ENCODE data around the gene UTP4.

Gene UTP4

DNA sequence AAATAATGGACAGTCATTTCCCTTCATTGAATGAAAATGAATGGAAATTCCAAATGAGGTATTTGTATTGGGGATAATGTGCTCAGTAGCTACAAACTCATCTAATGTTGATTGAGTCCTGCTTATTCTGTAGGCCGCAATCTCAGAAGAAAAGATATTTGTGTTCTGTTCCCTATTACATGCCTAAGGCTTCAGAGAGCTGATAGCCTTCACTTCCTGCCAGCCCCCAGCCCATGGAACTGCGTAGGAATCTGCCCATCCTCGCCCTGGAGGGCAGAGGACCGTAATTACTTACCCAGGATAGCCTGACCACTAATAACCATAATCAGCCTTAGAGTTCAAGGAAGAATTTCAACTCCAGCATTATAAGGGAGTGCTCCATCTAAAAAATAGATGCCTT lies 36.6 kb downstream of the UTP4 start:
- in situ Hi-C loops (cut with HindIII; ENCODE audit: low sequenced_read_pairs), result loop anchor here (5.0 kb wide), 2 partner anchors 73 to 133 kb away; no protein-coding TSS in a partner anchor

DNA sequence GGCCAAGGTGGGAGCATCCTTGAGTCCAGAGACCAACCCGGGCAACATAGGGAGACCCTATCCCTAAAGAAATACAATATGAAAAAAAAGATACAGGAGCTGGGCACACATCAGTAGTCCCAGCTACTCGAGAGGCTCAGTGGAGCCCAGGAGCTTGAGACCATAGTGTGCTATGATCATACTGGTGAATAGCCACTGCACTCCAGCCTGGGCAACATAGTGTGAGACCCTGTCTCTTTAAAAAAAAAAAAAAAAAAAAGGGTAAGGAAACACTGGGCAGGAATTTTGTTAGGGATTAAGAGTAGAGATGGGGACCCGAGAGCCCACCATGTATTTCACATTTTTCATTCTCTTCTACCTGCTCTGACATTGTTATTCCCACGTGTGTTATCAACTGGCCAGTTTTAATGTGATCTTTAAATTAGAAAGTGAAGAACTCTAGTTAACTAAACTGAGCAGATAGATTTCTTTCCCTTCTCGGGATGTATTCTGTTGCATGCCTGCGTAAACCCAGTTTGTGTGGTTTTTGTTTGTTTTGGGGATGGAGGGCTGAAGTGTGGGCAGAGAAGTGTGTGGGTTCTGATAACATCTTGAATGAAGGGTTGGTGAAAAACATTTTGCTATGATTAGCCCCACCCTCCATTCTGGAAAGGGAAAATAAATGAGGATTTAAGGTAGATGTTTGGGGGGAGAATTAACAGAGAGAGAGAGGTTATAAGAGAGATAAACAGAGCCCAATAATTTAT lies 37.3 kb downstream of the UTP4 start:
- in situ Hi-C loops (cut with HindIII; ENCODE audit: low sequenced_read_pairs), result loop anchor here (5.0 kb wide), 2 partner anchors 73 to 133 kb away; no protein-coding TSS in a partner anchor

DNA sequence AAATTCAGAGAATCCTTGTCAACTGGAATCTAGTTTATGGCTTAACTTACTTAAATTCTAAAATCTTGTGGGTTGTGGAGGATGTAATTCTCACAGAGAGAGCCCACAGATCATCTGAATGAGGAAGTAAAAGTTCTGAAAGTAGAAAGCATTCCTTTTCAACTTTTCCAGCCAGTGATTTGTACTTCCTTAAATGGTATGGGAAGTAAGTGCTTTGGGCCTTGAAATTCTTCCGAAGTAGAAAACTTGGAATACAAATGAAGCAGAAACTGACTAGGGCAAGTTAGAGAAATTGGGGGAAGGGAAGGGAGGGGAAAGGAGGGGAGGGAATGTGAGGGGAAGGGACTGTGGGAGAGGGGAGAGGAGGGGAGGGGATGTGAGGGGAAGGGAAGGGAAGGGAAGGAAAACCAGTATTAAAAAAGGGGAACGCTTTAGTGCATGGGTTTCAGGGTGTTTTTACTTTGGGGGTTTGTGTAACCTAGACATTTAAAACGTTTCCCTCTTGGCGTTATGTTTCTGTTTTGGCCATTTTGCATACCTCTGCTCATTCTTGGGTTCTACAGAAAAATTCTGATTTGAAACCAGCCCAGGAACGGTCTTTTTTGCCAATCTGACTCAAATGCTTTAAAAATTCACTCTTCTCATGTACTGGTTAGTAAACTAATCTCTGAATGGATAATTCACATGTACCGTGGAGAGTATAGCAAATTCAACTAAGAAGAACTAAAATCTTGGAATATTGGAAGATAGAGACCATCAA lies 39.1 kb downstream of the UTP4 start:
- in situ Hi-C loops (cut with HindIII; ENCODE audit: low sequenced_read_pairs), result no loop called here

DNA sequence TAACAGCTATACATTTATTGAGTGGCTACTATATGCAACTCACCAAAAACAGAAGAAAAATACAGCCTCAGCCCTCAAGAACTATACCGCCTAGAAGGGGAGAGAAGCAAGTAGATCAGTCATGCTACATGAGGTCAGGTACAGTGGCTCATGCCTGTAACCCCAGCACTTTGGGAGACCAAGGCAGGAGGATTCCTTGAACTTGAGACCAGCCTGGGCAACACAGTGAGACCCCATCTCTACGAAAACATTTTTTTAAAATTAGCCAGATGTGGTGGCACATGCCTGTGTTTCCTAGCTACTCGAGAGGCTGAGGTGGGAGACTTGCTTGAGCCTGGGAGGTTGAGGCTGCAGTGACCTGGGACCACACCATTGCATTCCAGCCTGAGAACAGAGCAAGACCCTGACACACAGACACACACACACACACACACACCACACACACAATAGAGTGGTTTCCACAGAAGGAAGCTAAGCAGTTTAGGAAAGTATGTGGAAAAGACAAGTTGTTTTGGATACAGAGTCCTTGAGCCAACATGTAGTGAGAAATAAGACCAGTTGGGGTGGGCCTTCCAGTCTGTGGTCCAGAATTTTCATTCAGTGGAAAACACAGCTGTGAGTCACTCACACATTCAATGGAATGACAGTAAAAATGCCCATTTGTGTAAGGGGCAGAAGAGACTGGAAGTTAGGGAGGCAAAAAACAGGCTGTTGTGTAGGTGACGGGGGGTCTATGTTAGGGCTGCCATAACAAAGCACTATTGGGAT lies 43.8 kb downstream of the UTP4 start:
- in situ Hi-C loops (cut with HindIII; ENCODE audit: low sequenced_read_pairs), result no loop called here

DNA sequence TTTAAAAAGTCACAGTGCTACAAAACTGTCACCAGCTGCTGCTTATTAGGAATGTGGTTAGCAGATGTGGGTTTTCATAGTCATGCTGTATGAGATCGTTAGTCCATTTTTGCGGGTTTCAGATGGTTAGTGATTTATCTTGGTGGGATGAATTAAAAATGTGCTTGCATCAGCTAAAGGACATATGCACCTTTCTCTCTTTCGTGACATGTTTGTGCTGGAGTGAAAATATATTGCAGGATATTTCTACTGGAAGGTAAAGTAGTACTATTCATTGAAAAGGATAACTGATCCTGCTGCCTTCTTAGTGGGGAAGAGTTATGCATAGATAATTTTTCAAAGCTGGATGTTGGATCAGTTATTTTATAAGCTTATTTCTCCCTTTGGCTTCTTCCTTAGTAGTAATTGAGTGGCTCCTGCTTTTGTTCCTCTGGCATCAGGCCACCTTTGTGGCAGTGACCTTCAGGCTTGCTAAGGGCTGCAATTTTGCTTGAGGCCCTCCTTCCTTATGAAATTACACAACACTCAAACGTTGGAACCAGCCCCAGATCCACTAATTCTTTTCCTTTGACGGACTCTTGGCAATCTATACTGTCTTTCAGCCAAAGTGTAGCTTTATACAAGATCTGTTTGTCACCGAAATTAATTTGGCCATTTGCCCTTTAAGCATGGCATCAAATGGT lies 47.0 kb downstream of the UTP4 start:
- in situ Hi-C loops (cut with HindIII; ENCODE audit: low sequenced_read_pairs), result no loop called here

DNA sequence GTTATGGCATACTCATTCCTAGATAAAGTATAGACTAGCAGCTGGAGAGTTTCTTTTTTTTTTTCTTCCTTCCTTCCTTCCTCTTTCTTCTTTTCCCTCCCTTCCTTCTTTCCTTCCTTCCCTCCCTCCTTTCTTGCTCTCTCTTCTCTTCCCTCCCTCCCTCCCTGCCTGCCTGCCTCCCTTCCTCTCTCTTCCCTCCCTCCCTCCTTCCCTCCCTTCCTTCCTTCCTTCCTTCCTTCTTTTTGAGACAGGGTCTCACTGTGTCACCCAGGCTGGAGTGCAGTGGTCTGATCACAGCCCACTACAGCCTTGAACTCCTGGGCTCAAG lies 47.5 kb downstream of the UTP4 start:
- in situ Hi-C loops (cut with HindIII; ENCODE audit: low sequenced_read_pairs), result no loop called here

DNA sequence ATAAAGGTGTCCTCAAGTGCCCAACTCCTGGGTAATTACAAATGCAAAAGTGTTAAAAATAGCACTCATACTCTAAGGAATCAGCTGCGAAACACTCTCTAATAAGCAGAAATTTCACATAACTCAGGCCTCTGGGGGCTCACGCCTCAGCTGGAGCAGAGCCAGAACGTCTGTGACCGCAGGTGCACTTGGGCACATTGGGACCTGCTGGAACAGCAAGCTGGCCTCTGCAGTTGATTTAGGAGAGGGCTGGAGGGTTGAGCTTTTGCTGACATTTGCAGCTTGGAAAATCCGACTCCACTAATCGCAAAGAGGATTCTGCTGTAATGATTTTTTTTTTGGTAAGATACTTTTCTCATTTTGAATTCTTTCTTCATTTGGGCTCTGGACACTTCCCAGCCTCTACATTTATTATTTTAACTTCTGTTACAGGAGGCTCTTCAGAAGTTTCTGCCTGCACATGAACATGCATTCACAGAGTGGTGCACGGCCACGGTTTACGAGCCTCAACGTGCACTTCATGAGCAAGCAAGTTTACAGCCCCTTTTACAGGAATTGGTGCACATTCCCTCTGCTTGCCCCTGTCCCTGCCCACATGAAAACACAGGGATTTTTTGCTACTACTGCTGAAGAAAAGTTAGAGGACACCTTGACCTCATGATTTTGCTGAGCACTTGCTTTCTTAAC lies 50.4 kb downstream of the UTP4 start:
- in situ Hi-C loops (cut with HindIII; ENCODE audit: low sequenced_read_pairs), result no loop called here

DNA sequence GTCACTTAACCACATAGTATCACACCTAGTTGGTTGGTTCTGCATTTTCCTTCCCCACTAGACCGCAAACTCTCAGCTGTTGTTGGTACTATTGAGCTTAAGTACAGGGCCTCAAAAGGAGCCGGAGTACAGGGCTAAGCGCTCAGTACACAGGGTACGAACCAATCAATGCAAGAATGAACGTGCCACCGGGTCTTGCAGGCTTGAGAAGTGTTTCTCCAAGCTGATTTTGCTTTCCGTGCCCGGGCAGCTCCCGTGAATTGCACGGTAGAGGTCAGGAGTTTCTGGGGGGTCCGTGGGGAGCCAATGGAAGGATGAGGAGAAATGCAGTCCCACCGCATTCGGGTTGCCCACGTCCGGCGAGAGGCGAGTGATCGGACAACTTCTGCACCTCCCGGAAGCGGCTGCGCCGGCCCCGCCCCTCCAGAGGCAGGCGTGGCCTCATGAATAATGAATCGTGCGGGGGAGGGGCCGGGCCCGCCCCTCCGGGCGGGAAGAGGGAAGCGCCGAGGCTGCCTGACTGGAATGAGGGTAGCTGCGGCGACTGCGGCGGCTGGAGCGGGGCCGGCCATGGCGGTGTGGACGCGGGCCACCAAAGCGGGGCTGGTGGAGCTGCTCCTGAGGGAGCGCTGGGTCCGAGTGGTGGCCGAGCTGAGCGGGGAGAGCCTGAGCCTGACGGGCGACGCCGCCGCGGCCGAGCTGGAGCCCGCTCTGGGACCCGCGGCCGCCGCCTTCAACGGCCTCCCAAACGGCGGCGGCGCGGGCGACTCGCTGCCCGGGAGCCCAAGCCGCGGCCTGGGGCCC lies 54.4 kb downstream of the UTP4 start, which contains the start of gene SNTB2:
SNTB2 (plus strand) TSS at position 523 of the 804 bp plus-strand sequence; CDS start at position 526, 3 bp downstream.
- in situ Hi-C loops (cut with HindIII; ENCODE audit: low sequenced_read_pairs), result no loop called here

DNA sequence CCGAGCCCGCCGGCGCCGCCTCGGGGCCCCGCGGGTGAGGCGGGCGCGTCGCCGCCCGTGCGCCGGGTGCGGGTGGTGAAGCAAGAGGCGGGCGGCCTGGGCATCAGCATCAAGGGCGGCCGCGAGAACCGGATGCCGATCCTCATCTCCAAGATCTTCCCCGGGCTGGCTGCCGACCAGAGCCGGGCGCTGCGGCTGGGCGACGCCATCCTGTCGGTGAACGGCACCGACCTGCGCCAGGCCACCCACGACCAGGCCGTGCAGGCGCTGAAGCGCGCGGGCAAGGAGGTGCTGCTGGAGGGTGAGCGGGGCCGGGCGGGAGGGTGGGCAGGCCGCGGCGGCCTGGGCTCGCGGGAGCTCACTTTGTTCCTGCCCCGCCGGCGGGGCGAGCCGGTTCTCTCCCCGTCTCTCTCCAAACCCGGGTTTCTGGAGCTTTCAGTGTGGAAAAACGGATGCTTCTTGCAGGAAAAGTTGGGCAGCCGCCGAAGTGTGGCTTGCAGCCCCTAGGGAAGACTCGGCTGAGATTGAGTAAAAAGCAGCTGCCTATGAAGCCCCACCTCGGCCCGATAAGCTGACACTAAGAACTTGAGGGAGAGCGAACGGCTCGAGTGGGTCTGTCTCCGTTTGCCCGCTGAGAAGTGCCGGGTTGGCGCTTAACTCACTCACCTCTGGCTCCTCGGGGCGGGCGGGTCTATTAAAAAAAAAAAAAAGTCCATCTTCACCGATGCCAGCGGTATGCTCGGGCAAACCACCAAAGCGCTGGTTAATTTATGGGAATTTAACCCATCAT lies 55.2 kb downstream of the UTP4 start:
- in situ Hi-C loops (cut with HindIII; ENCODE audit: low sequenced_read_pairs), result no loop called here

DNA sequence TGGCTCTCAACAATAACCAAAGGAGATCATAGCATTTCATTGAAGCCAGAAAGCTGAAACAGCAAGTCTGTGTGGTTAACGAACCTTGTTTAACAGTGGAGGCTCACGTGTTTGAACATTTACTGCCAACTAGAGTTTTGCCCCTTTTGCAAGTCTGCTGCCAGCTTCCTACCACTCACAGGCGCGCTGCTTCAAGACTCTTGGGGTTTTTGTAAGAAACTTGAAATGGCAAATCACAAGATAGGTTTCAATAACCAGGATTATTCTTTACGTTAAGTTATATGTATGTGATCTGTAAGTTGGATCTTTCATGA lies 55.7 kb downstream of the UTP4 start:
- in situ Hi-C loops (cut with HindIII; ENCODE audit: low sequenced_read_pairs), result no loop called here

DNA sequence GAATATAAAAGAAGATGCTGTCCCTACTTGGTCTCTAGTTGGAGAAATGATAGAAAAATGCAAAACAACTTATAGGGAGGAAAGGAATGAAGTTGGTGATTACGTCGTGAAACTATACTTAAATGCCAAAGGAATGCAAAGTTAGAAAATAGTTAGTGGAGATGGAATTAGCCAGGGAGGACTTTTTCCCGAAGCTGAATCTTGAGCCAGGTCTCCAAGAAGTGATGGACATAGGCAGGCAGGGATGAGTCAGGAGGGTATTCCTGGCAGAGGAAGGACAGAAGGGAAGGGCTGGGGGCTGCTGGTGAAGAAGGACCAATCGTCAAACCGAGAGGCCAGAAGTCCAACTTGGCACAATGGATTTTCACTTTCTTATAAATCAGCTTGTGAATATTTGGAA lies 56.3 kb downstream of the UTP4 start:
- in situ Hi-C loops (cut with HindIII; ENCODE audit: low sequenced_read_pairs), result no loop called here

DNA sequence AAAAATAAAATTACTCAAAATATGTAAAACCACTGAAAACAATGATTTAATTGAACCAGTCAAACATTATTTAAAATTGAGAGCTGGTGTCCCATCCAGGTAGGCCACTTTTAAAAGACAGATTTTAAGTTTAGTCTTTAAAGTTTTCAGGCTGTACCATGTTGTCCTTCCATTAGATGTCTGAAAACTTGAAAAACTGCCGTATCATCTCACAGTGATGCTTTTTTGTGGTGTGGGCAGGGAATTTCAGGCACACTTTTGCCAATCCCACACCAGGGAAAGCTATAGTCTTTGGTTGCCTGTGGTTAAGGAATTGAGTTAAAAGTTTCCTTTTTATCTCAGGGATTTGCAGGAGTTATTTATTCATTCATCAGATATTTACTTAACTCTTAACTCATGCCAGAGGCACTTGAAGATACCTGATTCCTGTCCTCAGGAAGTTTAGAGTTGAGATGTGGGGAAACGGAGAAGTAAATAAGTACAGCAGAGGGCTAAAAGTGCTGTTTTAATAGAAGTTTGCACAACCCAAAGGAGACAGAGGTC lies 57.7 kb downstream of the UTP4 start:
- in situ Hi-C loops (cut with HindIII; ENCODE audit: low sequenced_read_pairs), result no loop called here

DNA sequence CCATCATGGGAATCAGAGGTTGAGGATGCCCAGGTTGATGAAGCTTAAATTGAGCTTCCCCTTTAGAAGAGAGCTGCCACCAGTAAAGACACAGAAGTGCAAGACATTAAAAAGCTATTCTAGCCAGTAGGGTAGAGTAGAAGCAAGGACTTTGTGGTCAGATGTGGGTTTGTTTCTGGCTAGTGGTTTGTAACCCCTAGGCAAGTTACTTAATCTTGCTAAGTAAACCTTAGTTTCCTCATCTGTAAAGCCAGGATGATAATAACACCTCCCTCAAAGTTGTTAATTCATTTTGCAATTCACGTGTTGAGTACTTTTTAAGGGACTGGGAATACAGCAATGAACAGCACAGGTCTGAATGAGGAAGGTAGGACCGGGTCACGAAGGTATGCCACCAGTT lies 58.1 kb downstream of the UTP4 start:
- in situ Hi-C loops (cut with HindIII; ENCODE audit: low sequenced_read_pairs), result no loop called here

DNA sequence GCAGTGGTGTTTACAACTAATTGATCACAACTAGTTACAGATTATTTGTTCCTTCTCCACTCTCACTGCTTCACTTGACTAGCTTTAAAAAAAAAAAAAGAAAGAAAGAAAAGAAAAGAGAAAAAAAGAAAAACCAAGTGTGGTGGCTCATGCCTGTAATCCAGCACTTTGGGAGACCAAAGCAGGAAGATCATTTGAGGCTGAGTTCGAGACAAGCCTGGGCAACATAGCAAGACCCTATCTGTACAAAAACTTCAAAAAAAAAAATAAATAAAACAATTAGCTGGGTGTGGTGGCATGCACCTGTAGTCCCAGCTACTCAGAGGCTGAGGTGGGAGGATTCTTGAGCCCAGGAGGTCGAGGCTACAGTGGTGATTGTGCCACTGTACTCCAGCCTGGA lies 58.7 kb downstream of the UTP4 start:
- in situ Hi-C loops (cut with HindIII; ENCODE audit: low sequenced_read_pairs), result no loop called here

DNA sequence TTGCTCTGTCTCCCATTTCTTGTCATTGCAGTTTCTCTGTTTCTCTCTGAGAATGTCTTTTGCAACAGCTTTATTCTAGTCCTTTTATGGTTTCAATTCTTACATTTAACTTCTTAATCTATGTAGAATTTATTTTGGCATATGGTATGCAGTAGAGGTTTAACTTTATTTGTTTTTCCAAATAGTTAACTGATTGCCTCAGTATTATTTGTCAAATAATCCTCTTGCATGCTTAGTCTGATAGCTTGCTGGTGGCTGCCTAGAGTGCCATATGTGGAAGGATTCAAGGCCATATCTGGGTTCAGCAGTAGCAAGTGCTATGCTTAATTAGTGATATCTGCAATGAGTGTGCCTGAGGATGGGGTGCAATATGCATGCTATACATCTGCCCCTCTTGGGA lies 61.4 kb downstream of the UTP4 start:
- in situ Hi-C loops (cut with HindIII; ENCODE audit: low sequenced_read_pairs), result no loop called here

DNA sequence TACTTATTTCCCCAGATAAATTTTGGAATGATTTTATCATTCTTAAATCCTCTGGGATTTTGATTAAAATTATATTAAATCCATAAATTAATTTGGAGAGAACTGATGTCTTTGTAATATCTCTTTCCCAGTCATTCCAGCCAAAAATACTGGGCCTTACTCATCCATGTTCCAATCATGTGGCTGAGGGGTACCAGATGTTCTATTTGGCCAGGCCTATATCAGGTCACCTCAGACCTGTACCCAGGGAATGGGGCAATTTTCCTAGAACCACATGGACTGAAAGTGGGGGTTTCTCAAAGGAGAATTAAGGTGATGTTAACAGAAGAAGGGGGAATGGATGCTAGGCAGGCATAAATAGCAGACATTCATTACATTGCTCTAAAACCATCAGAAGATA lies 62.0 kb downstream of the UTP4 start:
- in situ Hi-C loops (cut with HindIII; ENCODE audit: low sequenced_read_pairs), result no loop called here

DNA sequence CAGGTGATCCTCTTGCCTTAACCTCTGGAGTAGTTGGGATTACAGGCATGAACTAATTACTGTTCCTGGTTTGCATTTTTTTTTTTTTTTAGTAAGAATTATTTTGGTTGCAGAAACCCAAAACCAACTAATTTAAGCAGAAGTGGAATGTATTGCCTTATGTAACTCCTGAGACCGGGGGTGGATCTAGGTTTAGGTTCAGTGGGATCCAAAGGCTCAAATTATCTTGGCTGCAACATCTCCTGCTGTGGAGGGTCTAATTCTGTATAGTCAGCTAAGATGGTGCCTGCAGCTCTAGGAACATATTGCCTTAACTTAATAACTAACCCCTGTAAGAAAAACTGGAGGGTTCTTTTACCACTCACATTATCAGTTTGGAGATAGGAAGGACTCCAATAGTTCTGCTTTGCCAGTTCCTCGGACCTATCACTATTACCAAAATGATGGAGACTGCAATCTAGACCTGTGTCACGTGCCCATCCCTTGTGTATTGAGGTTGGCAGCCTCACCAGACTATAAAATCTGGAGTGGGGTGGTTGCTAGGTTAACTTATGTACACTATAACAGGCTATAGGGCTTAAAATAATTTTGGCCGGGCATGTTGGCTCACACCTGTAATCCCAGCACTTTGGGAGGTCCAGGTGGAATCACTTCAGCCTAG lies 63.0 kb downstream of the UTP4 start:
- in situ Hi-C loops (cut with HindIII; ENCODE audit: low sequenced_read_pairs), result no loop called here

DNA sequence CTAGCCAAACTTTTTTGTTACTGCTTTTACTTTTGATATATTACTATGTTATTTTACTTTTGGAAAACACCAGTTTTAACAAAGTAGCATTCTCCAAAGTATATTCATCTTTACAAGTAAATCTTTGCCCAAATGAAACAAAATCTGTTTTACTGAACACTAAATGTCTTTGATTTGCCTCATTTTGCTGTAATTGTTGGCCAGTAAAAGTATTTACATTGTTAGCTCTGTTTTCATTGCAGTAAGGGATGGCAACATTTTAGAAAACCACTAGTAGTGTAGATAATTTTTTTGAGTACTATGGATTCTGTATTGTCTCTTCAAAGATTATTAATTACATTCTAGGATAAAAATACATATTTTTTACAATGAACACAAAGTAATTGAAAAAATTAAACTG lies 65.1 kb downstream of the UTP4 start:
- in situ Hi-C loops (cut with HindIII; ENCODE audit: low sequenced_read_pairs), result no loop called here

Data from endothelial cell of hepatic sinusoid (primary cell).